ENCODE results near the gene ROR1. TPM values are rescaled to one million over a fixed set of nuclear protein-coding genes. Genes with fewer than 3 reads are reported as not detected.

The ROR1 gene
- total RNA-seq, 1 donor from 2014 or later: 81.4 TPM

DNA sequence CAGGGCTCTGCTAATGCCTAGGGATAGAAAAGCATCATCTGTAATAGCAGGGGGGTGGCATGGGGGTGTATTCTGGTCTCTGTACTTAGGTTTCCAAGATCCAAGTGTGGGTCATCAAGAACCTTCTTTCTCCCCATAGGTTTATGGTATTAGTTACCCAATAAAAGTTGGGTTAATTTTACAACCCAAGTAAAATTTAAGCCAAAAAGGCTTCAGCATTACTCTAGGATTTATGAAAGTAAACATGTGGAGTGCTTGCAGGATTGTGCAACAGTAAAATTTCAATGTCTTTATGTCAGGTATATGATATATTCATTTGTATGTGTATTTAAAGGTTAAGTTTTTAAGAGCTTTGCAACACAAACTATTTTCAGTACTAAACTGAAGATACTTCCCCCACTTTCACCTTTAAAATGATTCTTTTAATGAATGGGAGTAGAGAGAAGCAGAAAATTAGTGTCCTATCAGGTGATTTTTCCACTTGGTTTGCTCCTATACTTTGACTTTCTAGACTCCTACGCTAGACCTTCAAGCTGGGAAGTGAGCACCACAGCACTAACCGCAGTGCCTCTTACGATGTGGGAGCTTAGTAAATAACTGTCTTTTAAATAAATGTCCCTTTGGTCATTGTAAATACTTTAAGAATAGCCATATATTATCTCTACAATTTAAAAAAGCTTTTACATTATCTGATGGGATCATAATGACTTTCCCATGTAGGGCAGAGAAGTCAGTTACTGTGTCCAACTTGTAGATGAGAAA, 361.8 kb downstream of the ROR1 start:
- no peak for TF ChIP-seq CTCF (IDR thresholded peaks at IDR 0.05; ENCODE audit: unreplicated experiment)
- DNase-seq (ENCODE audit: low spot score in 2 of 2, unreplicated experiment in 2 of 2): no peak
- Mint-ChIP-seq H3K4me3 (no peak overlapping the region), H3K4me1 (peaks cover 51% of the 10 kb centered on the region), H3K27me3 (ENCODE audit: low read depth) (peaks cover 1% of the 10 kb centered on the region), H3K36me3 (peaks cover 31% of the 10 kb centered on the region), H3K27ac (peak overlapping the region; percentile 66), H3K9me3 (peaks cover 7% of the 10 kb centered on the region)

- Mint-ChIP-seq H3K27ac (peak overlapping the region; percentile 83), H3K36me3 (peaks cover 36% of the 10 kb centered on the region), H3K9me3 (peaks cover 11% of the 10 kb centered on the region), H3K4me3 (no peak overlapping the region), H3K4me1 (peaks cover 51% of the 10 kb centered on the region), H3K27me3 (ENCODE audit: low read depth) (peaks cover 1% of the 10 kb centered on the region)
- no peak for TF ChIP-seq CTCF (IDR thresholded peaks at IDR 0.05; ENCODE audit: unreplicated experiment)
- no peak for DNase-seq (ENCODE audit: low spot score in 2 of 2, unreplicated experiment in 2 of 2)
Observed at GRCh38 chr1:64136296-64136695, 362.5 kb downstream of the ROR1 start.

GRCh38 chr1:64136752-64137411, 363.1 kb downstream of the ROR1 start:
- Mint-ChIP-seq H3K9me3 (peaks cover 11% of the 10 kb centered on the region), H3K27ac (peak overlapping the region; percentile 83), H3K27me3 (ENCODE audit: low read depth) (peaks cover 1% of the 10 kb centered on the region), H3K36me3 (peaks cover 42% of the 10 kb centered on the region), H3K4me3 (no peak overlapping the region), H3K4me1 (peaks cover 51% of the 10 kb centered on the region)
- TF ChIP-seq CTCF (IDR thresholded peaks at IDR 0.05; ENCODE audit: unreplicated experiment): peak; percentile 78
- peak; percentile 25 to 79 for DNase-seq (ENCODE audit: low spot score in 2 of 2, unreplicated experiment in 2 of 2)

- peaks cover 51% of the 10 kb centered on the region for H3K4me1 Mint-ChIP-seq
- peak; percentile 2 for TF ChIP-seq CTCF (IDR thresholded peaks at IDR 0.05; ENCODE audit: unreplicated experiment)
- DNase-seq (ENCODE audit: low spot score in 2 of 2, unreplicated experiment in 2 of 2): no peak
- H3K36me3 Mint-ChIP-seq: peaks cover 45% of the 10 kb centered on the region
- peaks cover 11% of the 10 kb centered on the region for H3K9me3 Mint-ChIP-seq
- peaks cover 1% of the 10 kb centered on the region for H3K27me3 Mint-ChIP-seq (ENCODE audit: low read depth)
- H3K4me3 Mint-ChIP-seq: no peak overlapping the region
- peak overlapping the region; percentile 83 for H3K27ac Mint-ChIP-seq
Observed at GRCh38 chr1:64137412-64137803, 363.6 kb downstream of the ROR1 start.

GRCh38 chr1:64139877-64140276, 366.1 kb downstream of the ROR1 start:
- TF ChIP-seq CTCF (IDR thresholded peaks at IDR 0.05; ENCODE audit: unreplicated experiment): no peak
- Mint-ChIP-seq H3K27ac (peak overlapping the region; percentile 63), H3K27me3 (ENCODE audit: low read depth) (no peaks in the 10 kb centered on the region), H3K9me3 (peaks cover 11% of the 10 kb centered on the region), H3K4me3 (no peak overlapping the region), H3K4me1 (peaks cover 41% of the 10 kb centered on the region), H3K36me3 (peaks cover 60% of the 10 kb centered on the region)
- no peak for DNase-seq (ENCODE audit: low spot score in 2 of 2, unreplicated experiment in 2 of 2)

All from mesothelial cell of epicardium (in vitro differentiated cells).